ENCODE measurements around the gene SCYL3.
"Not testable (repeated sequence)": the region's sequence is repeated elsewhere in the genome, so short reads cannot be mapped to it uniquely, and the experiment has no call there.

The SCYL3 gene

GRCh38 chr1:169893645-169894423 lies at the start of gene SCYL3:
Gene SCYL3, minus strand, starts transcription at chr1:169893896. Its CDS starts 5,056 bp downstream, at chr1:169888840.
- peak; percentile 81 for DNase-seq

- no peak for DNase-seq
Observed at GRCh38 chr1:169941982-169942830, 48.5 kb upstream of the SCYL3 start.

GRCh38 chr1:169933984-169934725 lies 40.5 kb upstream of the SCYL3 start:
- DNase-seq = no peak

- no peak for DNase-seq
Observed at GRCh38 chr1:169931795-169932231, 38.1 kb upstream of the SCYL3 start.

- DNase-seq = no peak
Observed at GRCh38 chr1:169929210-169929526, 35.5 kb upstream of the SCYL3 start.

GRCh38 chr1:169928438-169929209 lies 34.9 kb upstream of the SCYL3 start:
- no peak for DNase-seq

- no peak for DNase-seq
Observed at GRCh38 chr1:169925505-169926482, 32.1 kb upstream of the SCYL3 start.

GRCh38 chr1:169924829-169925228 lies 31.1 kb upstream of the SCYL3 start:
- no peak for DNase-seq

GRCh38 chr1:169924063-169924462 lies 30.4 kb upstream of the SCYL3 start:
- DNase-seq = no peak

GRCh38 chr1:169921080-169921479 lies 27.4 kb upstream of the SCYL3 start:
- no peak for DNase-seq

GRCh38 chr1:169918927-169919326 lies 25.2 kb upstream of the SCYL3 start:
- no peak for DNase-seq

- not testable (repeated sequence) for DNase-seq
Observed at GRCh38 chr1:169918220-169918619, 24.5 kb upstream of the SCYL3 start.

- DNase-seq = no peak
Observed at GRCh38 chr1:169915150-169915549, 21.5 kb upstream of the SCYL3 start.

GRCh38 chr1:169914531-169914930 lies 20.8 kb upstream of the SCYL3 start:
- no peak for DNase-seq

GRCh38 chr1:169909499-169909898 lies 15.8 kb upstream of the SCYL3 start:
- no peak for DNase-seq

GRCh38 chr1:169906938-169907337 lies 13.2 kb upstream of the SCYL3 start:
- DNase-seq = no peak

- no peak for DNase-seq
Observed at GRCh38 chr1:169904834-169905233, 11.1 kb upstream of the SCYL3 start.

- DNase-seq = no peak
Observed at GRCh38 chr1:169902751-169903150, 9.1 kb upstream of the SCYL3 start.

GRCh38 chr1:169901115-169901514 lies 7.4 kb upstream of the SCYL3 start:
- no peak for DNase-seq

- DNase-seq = no peak
Observed at GRCh38 chr1:169900571-169900970, 6.9 kb upstream of the SCYL3 start.

GRCh38 chr1:169899519-169900217 lies 6.0 kb upstream of the SCYL3 start:
- DNase-seq = no peak
